HCT116 (cell line): ENCODE results near the gene BBS4.

Experiments
- CBX3 ChIP-seq: IDR thresholded peaks from 2 replicates; pipeline ENCODE4 v1.6.1; 2012; ENCODE audit warnings: low read depth
- CTCF ChIP-seq, 3 experiments: fragments of 200-600 bp in 1 of 3; sonication (generic) in 1 of 3; IDR thresholded peaks in 2 of 3; conservative IDR thresholded peaks in 1 of 3; 2 replicates each; pipeline ENCODE4 v1.5.1; 2012 to 2017; ENCODE audit warnings: low read depth in 2 of 3, low read length in 2 of 3, antibody characterized with exemption in 1 of 3, borderline replicate concordance in 1 of 3, control low read depth in 1 of 3, mild to moderate bottlenecking in 1 of 3, mixed read lengths in 1 of 3, mixed run types in 1 of 3, moderate library complexity in 1 of 3; ENCODE audit not compliant: insufficient read depth in 1 of 3
- EGR1 ChIP-seq: IDR thresholded peaks from 2 replicates; pipeline ENCODE4 v1.6.1; 2012; ENCODE audit warnings: low read depth
- EZH2 ChIP-seq: fragments of 200-600 bp; sonication (generic); IDR thresholded peaks from 2 replicates; pipeline ENCODE4 v1.6.1; 2017; ENCODE audit warnings: antibody characterized with exemption, mixed run types
- MAX ChIP-seq: IDR thresholded peaks from 2 replicates; pipeline ENCODE4 v1.6.1; 2012
- POLR2A ChIP-seq: IDR thresholded peaks from 2 replicates; pipeline ENCODE4 v1.7.0; 2011; ENCODE audit warnings: borderline replicate concordance; ENCODE audit not compliant: insufficient read depth, insufficient read length; ENCODE audit errors: extremely low read depth
- POLR2AphosphoS5 ChIP-seq: IDR thresholded peaks from 2 replicates; pipeline ENCODE4 v1.6.1; 2011; ENCODE audit warnings: mild to moderate bottlenecking, low read depth, low read length, moderate library complexity
- RAD21 ChIP-seq: IDR thresholded peaks from 2 replicates; pipeline ENCODE4 v1.6.1; 2012; ENCODE audit warnings: low read depth, mild to moderate bottlenecking
- REST ChIP-seq: IDR thresholded peaks from 2 replicates; pipeline ENCODE4 v1.6.1; 2012; ENCODE audit warnings: low read depth
- SP1 ChIP-seq: IDR thresholded peaks from 2 replicates; pipeline ENCODE4 v1.6.1; 2012; ENCODE audit warnings: low read depth
- SRF ChIP-seq: IDR thresholded peaks from 2 replicates; pipeline ENCODE4 v1.6.1; 2012; ENCODE audit warnings: low read depth
- TCF7L2 ChIP-seq: IDR thresholded peaks from 2 replicates; pipeline ENCODE4 v1.7.0; 2011; ENCODE audit warnings: borderline replicate concordance, inconsistent platforms; ENCODE audit not compliant: insufficient read depth, insufficient read length; ENCODE audit errors: extremely low read depth
- YY1 ChIP-seq: IDR thresholded peaks from 2 replicates; pipeline ENCODE4 v1.6.1; 2011; ENCODE audit warnings: low read length, low read depth, moderate library complexity, mild to moderate bottlenecking; ENCODE audit not compliant: insufficient replicate concordance; ENCODE audit errors: extremely low read depth
- ZNF274 ChIP-seq: fragments of 200-500 bp; sonication (Bioruptor generic); IDR thresholded peaks from 2 replicates; pipeline ENCODE4 v1.6.1; 2014; ENCODE audit warnings: mild to moderate bottlenecking, low read depth, low read length, inconsistent platforms

GRCh38 chr15:72771329-72771725, 85.3 kb downstream of the BBS4 start:
- no peak for TF ChIP-seq POLR2A
- no peak for TF ChIP-seq CBX3
- TF ChIP-seq CTCF (IDR thresholded peaks at IDR 0.05 in 2 of 3, conservative IDR thresholded peaks at IDR 0.05 in 1 of 3; ENCODE audit: borderline replicate concordance in 1 of 3, insufficient read depth in 1 of 3, low read depth in 2 of 3, low read length in 2 of 3), result no peak; a peak in 1 of 6 replicates
- no peak for TF ChIP-seq EZH2
- TF ChIP-seq TCF7L2, result no peak
- no peak for TF ChIP-seq REST
- TF ChIP-seq POLR2AphosphoS5, result no peak
- TF ChIP-seq MAX, result no peak
- TF ChIP-seq ZNF274, result no peak
- no peak for TF ChIP-seq SRF
- TF ChIP-seq EGR1, result no peak
- no peak for TF ChIP-seq SP1
- no peak for TF ChIP-seq RAD21
- TF ChIP-seq YY1, result no peak
